Transverse colon (tissue), 4 donors: ENCODE results near the gene DNLZ. TPM values are rescaled to one million over a fixed set of nuclear protein-coding genes. Genes with fewer than 3 reads are reported as not detected.

ENCODE experiments used
- DNase-seq: peaks from one replicate; pipeline ENCODE4 v3.0.0-alpha.2; 2019
- H3K27ac ChIP-seq, 4 donors: fragments of 200-600 bp; sonication (generic); 2 replicates each; pipeline ENCODE4 v1.5.1; 2016 to 2018; ENCODE audit warnings: inconsistent platforms in 4 of 4
- H3K27me3 ChIP-seq: fragments of 200-600 bp; sonication (generic); 2 replicates; pipeline ENCODE4 v1.5.1; 2017; ENCODE audit warnings: inconsistent platforms
- H3K36me3 ChIP-seq, 4 donors: fragments of 200-600 bp; sonication (generic); 2 replicates each; pipeline ENCODE4 v1.5.1; 2017 to 2019; ENCODE audit warnings: inconsistent platforms in 4 of 4
- H3K4me1 ChIP-seq, 4 donors: fragments of 200-600 bp; sonication (generic); 2 replicates each; pipeline ENCODE4 v1.5.1; 2017 to 2020; ENCODE audit warnings: inconsistent platforms in 4 of 4
- H3K4me3 ChIP-seq, 4 donors: fragments of 200-600 bp; sonication (generic); 1 replicate in 1 of 4; 2 replicates in 3 of 4; pipeline versions ENCODE4 v1.5.1 to v1.6.1; 2017 to 2019; ENCODE audit warnings: inconsistent platforms in 4 of 4
- H3K9me3 ChIP-seq, 2 donors: fragments of 200-600 bp; sonication (generic); 2 replicates each; pipeline ENCODE4 v1.5.1; 2017 to 2019; ENCODE audit warnings: inconsistent platforms in 2 of 2
- EP300 ChIP-seq: sonication (generic); formaldehyde crosslinking; IDR thresholded peaks from one replicate; pipeline ENCODE4 v1.6.1; 2017; ENCODE audit warnings: antibody characterized with exemption, low read depth
- POLR2A ChIP-seq: fragments of 450-650 bp; IDR thresholded peaks from one replicate; pipeline ENCODE4 v1.6.1; 2016; ENCODE audit warnings: antibody characterized with exemption, mild to moderate bottlenecking, moderate library complexity
- POLR2AphosphoS5 ChIP-seq, 3 donors: sonication (generic); formaldehyde crosslinking; IDR thresholded peaks; one replicate each; pipeline ENCODE4 v1.6.1; 2016; ENCODE audit warnings: antibody characterized with exemption in 3 of 3
- whole genome bisulfite sequencing, 2 donors: methylation state at CpG; one replicate each; pipeline ENCODE4 v1.1.5; 2018; ENCODE audit warnings: low coverage in 1 of 2; 5-methylcytosine and 5-hydroxymethylcytosine counted together
- in situ Hi-C, 4 donors: fragments of 200-750 bp; cut with MboI; loops; one replicate each; pipeline versions ENCODE4 v1.15.0 to v1.15.1; 2017; ENCODE audit warnings: low sequenced_read_pairs in 3 of 4, low pct_ligation_motif_present in 1 of 4, low pct_unique_long_range_greater_than_20kb in 1 of 4
- intact Hi-C: fragments of 100-400 bp; cut with DNase I; formaldehyde crosslinking; loops from one replicate; pipeline ENCODE4 v1.15.1; 2023; ENCODE audit warnings: low total_unique reads
- total RNA-seq, 4 donors: library from RNA; depleted of rRNA; stranded (reverse); fragments of >200 nt; gene quantifications; one replicate each; pipeline ENCODE4 v1.1.0, GENCODE V29; 2016
- TF ChIP-seq, protein P1 (sequence below), 5 experiments: fragments of 200-600 bp in 3 of 5; fragments of 450-650 bp in 2 of 5; sonication (generic) in 3 of 5; IDR thresholded peaks; 1 replicate in 2 of 5; 2 replicates in 3 of 5; pipeline ENCODE4 v1.5.1; 2016 to 2017; ENCODE audit warnings: antibody characterized with exemption in 5 of 5, inconsistent platforms in 3 of 5, mild to moderate bottlenecking in 2 of 5, moderate library complexity in 1 of 5

The DNLZ gene
- total RNA-seq, 4 donors from 2014 or later = 6.7 to 17.3 (median 10.4) TPM

DNA sequence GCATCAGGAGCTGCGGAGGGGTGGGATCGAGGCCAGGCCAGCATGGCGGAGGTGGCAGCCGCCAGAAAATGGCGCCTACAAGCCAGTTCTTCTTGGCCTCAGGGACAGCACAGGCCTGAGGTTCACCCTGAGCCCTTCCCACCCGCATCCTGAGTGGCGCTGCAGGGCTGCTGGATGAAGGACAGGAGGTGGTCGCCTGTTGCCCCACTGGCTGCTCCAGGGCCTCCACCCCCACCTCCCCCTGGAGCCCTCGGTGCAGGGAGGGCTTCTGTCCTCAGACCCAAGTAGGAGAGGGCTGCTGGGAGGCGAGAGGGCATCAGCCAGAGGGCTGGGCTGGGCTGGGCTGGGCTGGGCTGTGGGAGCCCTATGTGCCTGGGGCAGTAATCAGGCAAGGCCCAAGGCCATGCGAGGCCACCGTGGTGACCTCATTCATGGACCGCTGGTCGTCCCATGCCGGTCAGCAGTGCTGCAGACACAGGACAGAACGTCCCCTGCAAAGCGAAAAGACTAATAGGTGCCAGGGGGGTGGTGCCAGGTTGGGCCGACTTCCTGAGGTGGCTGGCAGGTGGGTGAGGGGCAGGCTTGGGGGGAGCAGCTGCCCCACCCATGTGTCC, 22.4 kb downstream of the DNLZ start:
- DNase-seq = no peak
- intact Hi-C loops = no loop called here
- Histone ChIP-seq H3K27ac (no peak overlapping the region), H3K9me3 (no peaks in the 10 kb centered on the region), H3K36me3 (no peaks in the 10 kb centered on the region), H3K4me1 (peaks cover 11 to 30% (median 19%) of the 10 kb centered on the region in 4 donors), H3K27me3 (peaks cover 8% of the 10 kb centered on the region), H3K4me3 (no peak overlapping the region)
- 87% methylated on average over 18 of the region's 18 CpGs; no CpG with 5 or more reads in 1 of the 2 donors for WGBS, 2 donors
- TF ChIP-seq POLR2AphosphoS5 (IDR thresholded peaks at IDR 0.05) (no peak), EP300 (no peak), POLR2A (no peak)
- TF ChIP-seq, protein P1, sequence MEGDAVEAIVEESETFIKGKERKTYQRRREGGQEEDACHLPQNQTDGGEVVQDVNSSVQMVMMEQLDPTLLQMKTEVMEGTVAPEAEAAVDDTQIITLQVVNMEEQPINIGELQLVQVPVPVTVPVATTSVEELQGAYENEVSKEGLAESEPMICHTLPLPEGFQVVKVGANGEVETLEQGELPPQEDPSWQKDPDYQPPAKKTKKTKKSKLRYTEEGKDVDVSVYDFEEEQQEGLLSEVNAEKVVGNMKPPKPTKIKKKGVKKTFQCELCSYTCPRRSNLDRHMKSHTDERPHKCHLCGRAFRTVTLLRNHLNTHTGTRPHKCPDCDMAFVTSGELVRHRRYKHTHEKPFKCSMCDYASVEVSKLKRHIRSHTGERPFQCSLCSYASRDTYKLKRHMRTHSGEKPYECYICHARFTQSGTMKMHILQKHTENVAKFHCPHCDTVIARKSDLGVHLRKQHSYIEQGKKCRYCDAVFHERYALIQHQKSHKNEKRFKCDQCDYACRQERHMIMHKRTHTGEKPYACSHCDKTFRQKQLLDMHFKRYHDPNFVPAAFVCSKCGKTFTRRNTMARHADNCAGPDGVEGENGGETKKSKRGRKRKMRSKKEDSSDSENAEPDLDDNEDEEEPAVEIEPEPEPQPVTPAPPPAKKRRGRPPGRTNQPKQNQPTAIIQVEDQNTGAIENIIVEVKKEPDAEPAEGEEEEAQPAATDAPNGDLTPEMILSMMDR (IDR thresholded peaks at IDR 0.05) = no peak
- in situ Hi-C loops = no loop called here

DNA sequence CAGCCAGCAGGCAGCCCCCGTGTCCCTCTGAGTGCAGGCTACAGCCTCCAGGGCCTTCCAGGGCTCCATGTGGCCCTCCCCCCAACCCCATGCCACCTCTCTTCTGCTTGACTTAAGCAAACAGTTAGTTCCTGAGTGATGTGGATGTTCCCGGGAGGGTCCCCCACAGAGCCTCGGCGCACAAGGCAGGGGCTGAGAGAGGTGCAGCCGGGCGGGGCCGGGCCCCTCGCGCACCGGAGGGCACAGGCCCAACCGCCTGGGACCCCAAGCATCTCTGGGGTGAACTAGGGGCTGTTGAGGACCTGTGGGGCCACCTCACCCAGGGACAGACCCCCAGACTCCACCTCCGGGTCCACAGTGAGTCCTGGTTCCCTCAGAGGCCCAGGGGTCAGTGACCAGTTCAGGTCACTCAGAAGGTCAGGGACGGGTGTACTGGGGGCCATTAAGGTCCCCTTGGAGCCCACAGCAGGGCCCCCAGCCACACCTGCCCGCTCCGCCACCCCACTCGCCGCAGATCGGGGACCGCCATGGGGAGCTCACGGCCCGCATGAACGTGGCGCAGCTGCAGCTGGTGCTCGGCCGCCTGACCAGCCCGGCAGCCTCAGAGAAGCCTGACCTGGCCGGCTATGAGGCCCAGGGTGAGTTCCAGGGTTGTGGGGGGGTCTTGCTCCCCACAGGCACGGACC, 23.0 kb downstream of the DNLZ start:
- Histone ChIP-seq H3K36me3 (no peaks in the 10 kb centered on the region), H3K27me3 (peaks cover 8% of the 10 kb centered on the region), H3K4me3 (no peak overlapping the region), H3K4me1 (peaks cover 11 to 24% (median 16%) of the 10 kb centered on the region in 4 donors), H3K27ac (no peak overlapping the region), H3K9me3 (no peaks in the 10 kb centered on the region)
- intact Hi-C loops (no loop called here), in situ Hi-C loops (no loop called here)
- no peak for TF ChIP-seq EP300
- no peak for TF ChIP-seq POLR2A
- WGBS, 2 donors = 90% methylated on average over 28 of the region's 28 CpGs; no CpG with 5 or more reads in 1 of the 2 donors
- DNase-seq = no peak

GRCh38 chr9:136339958-136340310, 23.6 kb downstream of the DNLZ start:
- DNase-seq = no peak
- peaks cover 11 to 19% (median 15%) of the 10 kb centered on the region in 4 donors for H3K4me1 ChIP-seq
- H3K4me3 ChIP-seq = no peak overlapping the region
- no peak overlapping the region for H3K27ac ChIP-seq
- in situ Hi-C loops (no loop called here), intact Hi-C loops (loop anchor here (2.0 to 10.0 kb wide), 2 partner anchors 25 to 65 kb away; partner anchors contain the start of gene SNAPC4)
- no peaks in the 10 kb centered on the region for H3K9me3 ChIP-seq
- TF ChIP-seq EP300 = no peak
- TF ChIP-seq, protein P1 (IDR thresholded peaks at IDR 0.05) = no peak
- TF ChIP-seq POLR2A = no peak
- TF ChIP-seq POLR2AphosphoS5 (IDR thresholded peaks at IDR 0.05) = no peak
- peaks cover 8% of the 10 kb centered on the region for H3K27me3 ChIP-seq
- H3K36me3 ChIP-seq = no peaks in the 10 kb centered on the region
- WGBS, 2 donors = 83% methylated on average over 12 of the region's 12 CpGs; no CpG with 5 or more reads in 1 of the 2 donors

GRCh38 chr9:136339173-136339957, 24.2 kb downstream of the DNLZ start:
- intact Hi-C loops = loop anchor here (2.0 to 10.0 kb wide), 2 partner anchors 25 to 65 kb away; partner anchors contain the start of gene SNAPC4
- Histone ChIP-seq H3K27ac (no peak overlapping the region), H3K4me3 (no peak overlapping the region), H3K27me3 (peaks cover 8% of the 10 kb centered on the region), H3K36me3 (no peaks in the 10 kb centered on the region), H3K9me3 (no peaks in the 10 kb centered on the region), H3K4me1 (peaks cover 11 to 16% (median 15%) of the 10 kb centered on the region in 4 donors)
- TF ChIP-seq POLR2A (no peak), POLR2AphosphoS5 (IDR thresholded peaks at IDR 0.05) (no peak), EP300 (no peak)
- TF ChIP-seq, protein P1 (IDR thresholded peaks at IDR 0.05) = peak; percentile 89 to 96 (median 93)
- DNase-seq = peak; percentile 79
- in situ Hi-C loops = no loop called here
- 58 to 79% methylated on average over 2 to 24 of the region's 32 CpGs for WGBS, 2 donors
